DND-41 (cell line): Measurements from ENCODE around the gene ANKRD55.

Source experiments
- ATAC-seq: fragments of 200-7000 bp; cut with Tn5 transposase; 3 replicates; pipeline ENCODE4 v1.9.1; 2021; ENCODE audit warnings: low read depth; ENCODE audit not compliant: insufficient read depth
- DNase-seq: peaks from one replicate; pipeline ENCODE4 v3.0.0-alpha.2; 2020
- H2AFZ ChIP-seq: 2 replicates; pipeline ENCODE4 v1.6.0; 2012; ENCODE audit warnings: low read depth, low read length
- H3K27ac ChIP-seq: 2 replicates; pipeline ENCODE4 v1.5.1; 2012; ENCODE audit warnings: low read length, inconsistent platforms
- H3K27me3 ChIP-seq: fragments of 200-600 bp; sonication (generic); 2 replicates; pipeline ENCODE4 v1.6.0; 2012; ENCODE audit warnings: low read length, mild to moderate bottlenecking, inconsistent platforms; ENCODE audit not compliant: insufficient read depth, poor library complexity
- H3K36me3 ChIP-seq: 2 replicates; pipeline ENCODE4 v1.5.1; 2012; ENCODE audit warnings: low read length, inconsistent platforms; ENCODE audit not compliant: insufficient read depth
- H3K4me1 ChIP-seq: 2 replicates; pipeline ENCODE4 v1.5.1; 2012; ENCODE audit warnings: mild to moderate bottlenecking, low read length; ENCODE audit not compliant: insufficient read depth
- H3K4me2 ChIP-seq: 2 replicates; pipeline ENCODE4 v1.6.0; 2012; ENCODE audit warnings: mild to moderate bottlenecking, moderate library complexity, low read length, inconsistent platforms; ENCODE audit not compliant: insufficient read depth
- H3K4me3 ChIP-seq, 2 experiments: fragments of 200-600 bp in 1 of 2; shearing (Covaris generic) in 1 of 2; 2 replicates each; pipeline ENCODE4 v1.5.1; 2012 to 2016; ENCODE audit warnings: inconsistent platforms in 2 of 2, low read length in 2 of 2, mild to moderate bottlenecking in 2 of 2, low read depth in 1 of 2, moderate library complexity in 1 of 2
- H3K79me2 ChIP-seq: 2 replicates; pipeline ENCODE4 v1.6.0; 2012; ENCODE audit warnings: low read length, inconsistent platforms; ENCODE audit not compliant: insufficient read depth
- H3K9ac ChIP-seq: 2 replicates; pipeline ENCODE4 v1.6.0; 2012; ENCODE audit warnings: low read depth, mild to moderate bottlenecking, inconsistent platforms, low read length, moderate library complexity
- H3K9me3 ChIP-seq: 2 replicates; pipeline ENCODE4 v1.5.1; 2012; ENCODE audit warnings: low read length, moderate library complexity, mild to moderate bottlenecking, inconsistent platforms; ENCODE audit not compliant: insufficient read depth, severe bottlenecking
- H4K20me1 ChIP-seq: 2 replicates; pipeline ENCODE4 v1.6.0; 2012; ENCODE audit warnings: low read length; ENCODE audit not compliant: insufficient read depth
- CTCF ChIP-seq: IDR thresholded peaks from 2 replicates; pipeline ENCODE4 v1.5.1; 2012; ENCODE audit warnings: borderline replicate concordance, low read length, moderate library complexity, mild to moderate bottlenecking; ENCODE audit not compliant: poor library complexity, severe bottlenecking; ENCODE audit errors: extremely low read depth
- EZH2 ChIP-seq: IDR thresholded peaks from 3 replicates; pipeline ENCODE4 v1.6.1; 2012; ENCODE audit warnings: borderline replicate concordance, low read depth, mild to moderate bottlenecking, moderate library complexity, low read length, inconsistent platforms; ENCODE audit not compliant: severe bottlenecking

Gene ANKRD55

GRCh38 chr5:56145511-56145910 lies 87.6 kb downstream of the ANKRD55 start:
- Histone ChIP-seq H3K4me2 (no peak overlapping the region), H3K27me3 (peaks cover 6% of the 10 kb centered on the region), H4K20me1 (no peaks in the 10 kb centered on the region), H3K9ac (no peak overlapping the region), H3K36me3 (no peaks in the 10 kb centered on the region), H3K4me1 (peaks cover 11% of the 10 kb centered on the region), H3K4me3 (no peak overlapping the region), H2AFZ (no peak overlapping the region), H3K79me2 (no peaks in the 10 kb centered on the region), H3K27ac (no peak overlapping the region), H3K9me3 (no peaks in the 10 kb centered on the region)
- no peak for TF ChIP-seq EZH2
- no peak for DNase-seq
- no peak for ATAC-seq

- H3K9me3 ChIP-seq = no peaks in the 10 kb centered on the region
- H3K27ac ChIP-seq = no peak overlapping the region
- H4K20me1 ChIP-seq = no peaks in the 10 kb centered on the region
- no peak overlapping the region for H3K4me2 ChIP-seq
- peaks cover 6% of the 10 kb centered on the region for H3K27me3 ChIP-seq
- no peak overlapping the region for H3K4me3 ChIP-seq
- no peak overlapping the region for H3K9ac ChIP-seq
- peaks cover 11% of the 10 kb centered on the region for H3K4me1 ChIP-seq
- no peak overlapping the region for H2AFZ ChIP-seq
- DNase-seq (no peak), ATAC-seq (no peak)
- no peak for TF ChIP-seq EZH2
- TF ChIP-seq CTCF = no peak
- no peaks in the 10 kb centered on the region for H3K36me3 ChIP-seq
- H3K79me2 ChIP-seq = no peaks in the 10 kb centered on the region
These were observed 88.0 kb downstream of the ANKRD55 start for GRCh38 chr5:56145106-56145505.

- Histone ChIP-seq H3K79me2 (no peaks in the 10 kb centered on the region), H3K4me3 (no peak overlapping the region), H2AFZ (no peak overlapping the region), H3K27ac (no peak overlapping the region), H3K27me3 (peaks cover 6% of the 10 kb centered on the region), H3K9me3 (no peaks in the 10 kb centered on the region), H3K36me3 (no peaks in the 10 kb centered on the region), H3K9ac (no peak overlapping the region), H3K4me1 (peaks cover 11% of the 10 kb centered on the region), H3K4me2 (no peak overlapping the region), H4K20me1 (no peaks in the 10 kb centered on the region)
- TF ChIP-seq CTCF (no peak), EZH2 (no peak)
- no peak for DNase-seq
- no peak for ATAC-seq
These were observed 88.9 kb downstream of the ANKRD55 start for GRCh38 chr5:56144211-56144610.

GRCh38 chr5:56143373-56143714 lies 89.8 kb downstream of the ANKRD55 start:
- peaks cover 5% of the 10 kb centered on the region for H3K27me3 ChIP-seq
- no peak for ATAC-seq
- no peak for DNase-seq
- no peaks in the 10 kb centered on the region for H4K20me1 ChIP-seq
- H3K36me3 ChIP-seq = no peaks in the 10 kb centered on the region
- no peak overlapping the region for H3K27ac ChIP-seq
- H3K9me3 ChIP-seq = no peaks in the 10 kb centered on the region
- TF ChIP-seq CTCF = no peak
- H3K4me3 ChIP-seq = no peak overlapping the region
- H3K9ac ChIP-seq = no peak overlapping the region
- H2AFZ ChIP-seq = no peak overlapping the region
- H3K4me1 ChIP-seq = peaks cover 7% of the 10 kb centered on the region
- no peak overlapping the region for H3K4me2 ChIP-seq
- H3K79me2 ChIP-seq = no peaks in the 10 kb centered on the region
